ENCODE measurements around the gene GLYATL1. TPM values are rescaled to one million over a fixed set of nuclear protein-coding genes. Genes with fewer than 3 reads are reported as not detected.
"Not testable (repeated sequence)": the region's sequence is repeated elsewhere in the genome, so short reads cannot be mapped to it uniquely, and the experiment has no call there.

GLYATL1 gene
- total RNA-seq, 1 experiment from 2014 or later = not detected

DNA sequence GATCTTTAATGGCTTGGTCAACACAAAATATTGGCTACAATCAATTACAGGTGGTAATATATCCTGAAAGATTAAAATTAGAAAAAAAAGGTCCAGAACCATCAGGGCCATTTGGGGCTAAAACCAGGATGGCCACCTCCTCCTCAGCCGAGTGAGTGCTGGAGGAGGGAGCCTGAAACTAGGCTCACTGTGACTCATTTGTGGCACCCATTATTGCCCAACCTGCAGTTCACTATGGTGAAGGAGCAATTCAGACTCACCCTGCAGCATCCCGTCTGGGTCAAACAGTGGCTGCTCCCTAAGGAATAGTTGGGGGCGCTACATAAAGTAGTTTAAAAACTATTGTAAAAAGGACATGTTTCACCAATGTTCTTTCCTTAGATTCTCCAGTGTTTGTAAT is 60.7 kb downstream of the GLYATL1 start:
- no peak overlapping the region for H3K4me3 ChIP-seq (replicated peaks in 1 of 2; ENCODE audit: low read depth in 1 of 2, low read length in 2 of 2)
- no peak overlapping the region for H2AFZ ChIP-seq (ENCODE audit: low read depth, low read length, poor library complexity, severe bottlenecking)
- ChIA-PET RAD21 (ENCODE audit: low non-redundant PET in 1 of 2, low total read pairs in 2 of 2, uncharacterized antibody in 2 of 2, unreplicated experiment in 2 of 2) (no interaction called here), POLR2A (no interaction called here), CTCF (no interaction called here)
- no peak for TF ChIP-seq TCF7L2 (IDR thresholded peaks at IDR 0.05; ENCODE audit: borderline replicate concordance, extremely low read depth, insufficient read depth, insufficient read length)
- H3K79me2 ChIP-seq (ENCODE audit: insufficient read depth, low read length) = no peaks in the 10 kb centered on the region
- H3K36me3 ChIP-seq (ENCODE audit: control insufficient read depth in 1 of 2, insufficient read depth in 2 of 2, low read length in 2 of 2) = no peaks in the 10 kb centered on the region
- H3K9me2 ChIP-seq (ENCODE audit: insufficient read depth) = no peaks in the 10 kb centered on the region
- DNase-seq (ENCODE audit: low read depth, low spot score) = no peak
- H3K4me1 ChIP-seq (ENCODE audit: control insufficient read depth in 1 of 2, insufficient read depth in 2 of 2, low read length in 2 of 2) = no peaks in the 10 kb centered on the region
- no peaks in the 10 kb centered on the region for H3K9me3 ChIP-seq (ENCODE audit: control insufficient read depth in 1 of 2, insufficient read depth in 1 of 2, low read depth in 1 of 2, low read length in 2 of 2)
- peaks cover 20% of the 10 kb centered on the region; the same call in 1 of the 2 replicates for H3K27me3 ChIP-seq (ENCODE audit: insufficient read depth, low read length)
- no peaks in the 10 kb centered on the region for H4K20me1 ChIP-seq (ENCODE audit: insufficient read depth)
- H3K9ac ChIP-seq (ENCODE audit: low read length) = no peak overlapping the region
- H3K4me2 ChIP-seq (ENCODE audit: low read length) = no peak overlapping the region
- ATAC-seq = no peak
- BruUV-seq (replicated peaks) = no TSS peak
- no peak overlapping the region for H3K27ac ChIP-seq (ENCODE audit: low read depth, low read length)
- intact Hi-C loops (cut with micrococcal nuclease) = no loop called here

DNA sequence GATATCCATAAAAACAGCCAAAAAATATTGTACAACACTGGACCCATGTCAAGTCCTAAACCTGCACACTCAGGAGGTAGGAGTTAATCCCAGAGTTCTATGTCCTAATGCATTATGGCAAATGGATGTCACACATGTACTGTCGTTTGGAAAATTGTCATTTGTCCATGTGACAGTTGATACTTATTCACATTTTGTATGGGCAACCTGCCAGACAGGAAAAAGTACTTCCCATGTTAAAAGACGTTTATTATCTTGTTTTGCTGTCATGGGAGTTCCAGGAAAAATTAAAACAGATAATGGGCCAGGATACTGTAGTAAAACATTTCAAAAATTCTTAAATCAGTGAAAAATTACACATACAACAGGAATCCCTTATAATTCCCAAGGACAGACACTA is 62.7 kb downstream of the GLYATL1 start:
- H3K4me1 ChIP-seq (ENCODE audit: control insufficient read depth in 1 of 2, insufficient read depth in 2 of 2, low read length in 2 of 2); H4K20me1 ChIP-seq (ENCODE audit: insufficient read depth); H3K9me2 ChIP-seq (ENCODE audit: insufficient read depth); H2AFZ ChIP-seq (ENCODE audit: low read depth, low read length, poor library complexity, severe bottlenecking); BruUV-seq (replicated peaks); POLR2A ChIA-PET; H3K4me2 ChIP-seq (ENCODE audit: low read length); H3K27ac ChIP-seq (ENCODE audit: low read depth, low read length); intact Hi-C loops (cut with micrococcal nuclease); CTCF ChIA-PET; H3K27me3 ChIP-seq (ENCODE audit: insufficient read depth, low read length); RAD21 ChIA-PET (ENCODE audit: low non-redundant PET in 1 of 2, low total read pairs in 2 of 2, uncharacterized antibody in 2 of 2, unreplicated experiment in 2 of 2); ATAC-seq; H3K9me3 ChIP-seq (ENCODE audit: control insufficient read depth in 1 of 2, insufficient read depth in 1 of 2, low read depth in 1 of 2, low read length in 2 of 2); H3K79me2 ChIP-seq (ENCODE audit: insufficient read depth, low read length); H3K9ac ChIP-seq (ENCODE audit: low read length); DNase-seq (ENCODE audit: low read depth, low spot score); H3K36me3 ChIP-seq (ENCODE audit: control insufficient read depth in 1 of 2, insufficient read depth in 2 of 2, low read length in 2 of 2); H3K4me3 ChIP-seq (replicated peaks in 1 of 2; ENCODE audit: low read depth in 1 of 2, low read length in 2 of 2): not testable (repeated sequence)

Other genes starting within 250 kb of the GLYATL1 start
- not detected for gene GLYAT, start 207.5 kb upstream of the GLYATL1 start, total RNA-seq (2021; ENCODE audit: unreplicated experiment)
- gene GLYATL2, start 94.8 kb upstream of the GLYATL1 start, total RNA-seq (2021; ENCODE audit: unreplicated experiment) = not detected
- not detected for gene GLYATL1B, start 146.8 kb downstream of the GLYATL1 start, total RNA-seq (2021; ENCODE audit: unreplicated experiment)
- gene FAM111B, start 167.7 kb downstream of the GLYATL1 start, total RNA-seq (2021; ENCODE audit: unreplicated experiment) = 10.7 TPM
- gene FAM111A, start 203.4 kb downstream of the GLYATL1 start, total RNA-seq (2021; ENCODE audit: unreplicated experiment) = 30.3 TPM
- gene DTX4, start 232.6 kb downstream of the GLYATL1 start, total RNA-seq (2021; ENCODE audit: unreplicated experiment) = 7.6 TPM